Astrocyte of the spinal cord (primary cell): ENCODE results near the gene APOL2.
"Not testable (repeated sequence)": the region's sequence is repeated elsewhere in the genome, so short reads cannot be mapped to it uniquely, and the experiment has no call there.

Experiments used
- DNase-seq: peaks from one replicate; pipeline ENCODE4 v3.0.0; 2011; ENCODE audit warnings: low read depth, low spot score
- H3K4me3 ChIP-seq: 2 replicates; pipeline ENCODE4 v1.5.1; 2011; ENCODE audit warnings: low read depth, mild to moderate bottlenecking, low read length, moderate library complexity
- in situ Hi-C: cut with HindIII; loops from 2 replicates; pipeline ENCODE4 v1.10.0; 2017; ENCODE audit warnings: low sequenced_read_pairs
- TF ChIP-seq, protein P1 (sequence below): IDR thresholded peaks from 2 replicates; pipeline ENCODE4 v1.5.1; 2012; ENCODE audit warnings: low read depth, mild to moderate bottlenecking, low read length, inconsistent platforms

APOL2 gene

DNA sequence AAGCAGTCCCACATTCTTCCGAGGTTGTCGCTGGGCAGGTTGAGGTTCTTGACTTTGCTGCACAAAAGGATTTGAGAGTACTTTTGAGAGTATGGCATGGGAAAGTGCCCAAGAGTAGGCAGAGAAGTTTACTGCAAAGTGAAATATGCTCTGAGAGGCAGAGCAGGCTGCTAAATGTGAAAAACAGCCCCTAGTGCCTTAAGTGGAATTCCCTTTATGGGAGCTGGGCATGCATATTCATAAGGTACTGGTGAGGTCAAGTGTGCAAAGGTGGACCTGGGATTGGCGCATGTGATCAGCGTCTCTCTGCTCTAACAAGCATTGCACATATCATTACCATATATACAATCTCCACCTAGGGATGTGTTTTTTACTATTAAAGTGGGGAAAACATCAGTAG is 25.7 kb downstream of the APOL2 start:
- TF ChIP-seq, protein P1, sequence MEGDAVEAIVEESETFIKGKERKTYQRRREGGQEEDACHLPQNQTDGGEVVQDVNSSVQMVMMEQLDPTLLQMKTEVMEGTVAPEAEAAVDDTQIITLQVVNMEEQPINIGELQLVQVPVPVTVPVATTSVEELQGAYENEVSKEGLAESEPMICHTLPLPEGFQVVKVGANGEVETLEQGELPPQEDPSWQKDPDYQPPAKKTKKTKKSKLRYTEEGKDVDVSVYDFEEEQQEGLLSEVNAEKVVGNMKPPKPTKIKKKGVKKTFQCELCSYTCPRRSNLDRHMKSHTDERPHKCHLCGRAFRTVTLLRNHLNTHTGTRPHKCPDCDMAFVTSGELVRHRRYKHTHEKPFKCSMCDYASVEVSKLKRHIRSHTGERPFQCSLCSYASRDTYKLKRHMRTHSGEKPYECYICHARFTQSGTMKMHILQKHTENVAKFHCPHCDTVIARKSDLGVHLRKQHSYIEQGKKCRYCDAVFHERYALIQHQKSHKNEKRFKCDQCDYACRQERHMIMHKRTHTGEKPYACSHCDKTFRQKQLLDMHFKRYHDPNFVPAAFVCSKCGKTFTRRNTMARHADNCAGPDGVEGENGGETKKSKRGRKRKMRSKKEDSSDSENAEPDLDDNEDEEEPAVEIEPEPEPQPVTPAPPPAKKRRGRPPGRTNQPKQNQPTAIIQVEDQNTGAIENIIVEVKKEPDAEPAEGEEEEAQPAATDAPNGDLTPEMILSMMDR: no peak
- in situ Hi-C loops: no loop called here
- no peak for DNase-seq
- no peak overlapping the region for H3K4me3 ChIP-seq

DNA sequence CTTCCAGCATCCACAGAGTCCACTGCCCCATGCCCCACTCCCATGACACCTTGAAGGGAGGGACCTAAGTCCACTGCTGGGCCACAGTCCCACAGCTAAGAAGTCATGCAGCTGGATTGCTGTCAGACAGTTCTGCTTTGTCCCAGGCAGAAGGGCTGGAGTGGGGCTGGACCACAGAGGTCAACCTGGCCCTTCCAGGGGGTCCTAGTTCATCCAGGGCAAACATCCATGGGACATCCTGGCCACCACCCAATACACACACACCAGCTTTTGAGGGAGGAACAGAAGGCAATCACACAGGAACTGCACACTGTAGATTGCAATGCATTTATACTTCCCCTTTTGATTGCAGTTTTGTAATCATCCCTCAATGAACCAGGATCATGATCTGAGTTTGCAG is 26.4 kb downstream of the APOL2 start:
- DNase-seq: no peak
- no peak overlapping the region for H3K4me3 ChIP-seq
- TF ChIP-seq, protein P1: no peak
- in situ Hi-C loops: no loop called here

DNA sequence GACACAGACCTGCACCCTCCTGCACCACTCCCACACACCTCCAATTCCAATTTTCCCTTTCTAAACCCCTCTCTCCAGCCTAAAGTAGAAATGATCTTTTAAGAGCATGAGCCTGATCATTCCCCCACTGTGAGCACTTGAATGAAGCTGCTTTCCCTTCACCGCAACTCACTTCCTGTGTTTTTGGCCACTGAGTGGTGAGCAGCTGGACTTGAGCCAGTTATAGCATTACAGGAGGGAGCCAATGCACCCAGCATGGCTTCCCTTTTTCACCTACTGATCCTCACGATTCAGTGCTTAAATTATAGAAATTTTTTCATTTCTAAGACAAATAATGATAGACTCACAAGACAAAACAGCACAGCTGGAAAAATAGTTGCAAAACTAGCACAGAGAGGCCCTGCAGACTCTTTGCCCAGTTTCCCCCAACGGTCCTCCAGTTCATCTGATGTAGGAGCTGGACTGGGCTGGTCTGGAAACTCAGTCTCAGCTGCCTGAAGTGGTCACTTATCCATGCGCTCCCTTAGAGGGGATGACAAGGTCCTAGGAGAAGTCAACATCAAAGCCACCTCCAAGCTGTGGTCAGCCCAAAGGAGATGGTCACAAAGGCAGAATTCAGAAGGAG is 28.0 kb downstream of the APOL2 start:
- TF ChIP-seq, protein P1: no peak
- in situ Hi-C loops: no loop called here
- no peak overlapping the region for H3K4me3 ChIP-seq
- DNase-seq: peak; percentile 77

DNA sequence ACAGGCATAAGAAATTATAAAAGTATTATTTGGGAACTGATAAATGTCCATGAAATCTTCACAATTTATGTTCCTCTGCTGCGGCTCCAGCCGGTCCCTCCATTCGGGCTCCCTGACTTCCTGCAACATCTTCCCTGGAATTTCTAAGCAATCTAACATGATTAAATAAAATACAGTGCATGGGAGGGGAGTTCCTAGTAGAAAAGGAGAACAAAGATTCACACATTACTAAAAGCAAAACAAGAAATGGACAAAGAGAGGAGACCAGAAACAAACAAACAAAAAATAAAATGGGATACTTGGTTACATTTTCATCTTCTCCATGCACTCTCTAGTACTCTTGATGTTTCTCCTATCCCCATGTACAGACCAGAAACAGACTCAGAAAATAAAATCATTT is 29.1 kb downstream of the APOL2 start:
- no peak for DNase-seq
- H3K4me3 ChIP-seq: no peak overlapping the region
- in situ Hi-C loops: no loop called here
- TF ChIP-seq, protein P1: no peak

DNA sequence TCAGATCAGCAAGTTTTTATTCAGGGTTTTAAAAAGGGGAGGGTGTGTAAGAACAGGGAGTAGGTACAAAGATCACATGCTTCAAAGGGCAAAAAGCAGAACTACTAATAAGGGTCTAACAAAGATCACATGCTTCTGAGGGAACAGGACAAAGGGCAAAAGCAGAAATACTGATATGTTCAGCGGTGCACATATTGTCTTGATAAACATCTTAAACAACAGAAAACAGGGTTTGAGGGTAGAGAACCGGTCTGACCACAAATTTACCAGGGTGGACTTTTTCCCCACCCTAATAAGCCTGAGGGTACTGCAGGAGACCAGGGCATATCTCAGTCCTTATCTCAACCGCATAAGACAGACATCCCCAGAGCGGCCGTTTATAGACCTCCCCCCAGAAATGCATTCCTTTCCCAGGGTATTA is 29.8 kb downstream of the APOL2 start:
- in situ Hi-C loops, DNase-seq, H3K4me3 ChIP-seq: not testable (repeated sequence)

DNA sequence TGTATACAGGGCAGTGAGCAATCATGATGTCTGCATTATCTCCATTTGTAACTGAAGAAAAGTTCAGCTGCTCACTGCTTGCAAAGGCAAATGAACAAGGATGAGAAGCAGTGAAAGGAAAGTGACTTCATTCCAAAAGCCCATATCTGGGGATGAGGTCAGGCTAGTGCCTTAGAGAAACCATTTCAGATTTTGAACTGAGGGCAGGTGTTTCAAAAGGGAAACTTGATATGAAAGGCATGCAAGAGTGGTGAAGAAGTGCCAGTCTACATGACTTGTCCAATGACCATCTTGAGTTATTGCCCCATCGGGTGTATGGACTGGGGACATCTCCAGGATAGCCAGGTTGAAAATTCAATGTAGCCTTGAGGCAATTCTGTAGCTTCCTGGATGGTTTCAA is 30.4 kb downstream of the APOL2 start:
- DNase-seq: no peak
- no peak overlapping the region for H3K4me3 ChIP-seq
- TF ChIP-seq, protein P1: no peak
- in situ Hi-C loops: no loop called here

DNA sequence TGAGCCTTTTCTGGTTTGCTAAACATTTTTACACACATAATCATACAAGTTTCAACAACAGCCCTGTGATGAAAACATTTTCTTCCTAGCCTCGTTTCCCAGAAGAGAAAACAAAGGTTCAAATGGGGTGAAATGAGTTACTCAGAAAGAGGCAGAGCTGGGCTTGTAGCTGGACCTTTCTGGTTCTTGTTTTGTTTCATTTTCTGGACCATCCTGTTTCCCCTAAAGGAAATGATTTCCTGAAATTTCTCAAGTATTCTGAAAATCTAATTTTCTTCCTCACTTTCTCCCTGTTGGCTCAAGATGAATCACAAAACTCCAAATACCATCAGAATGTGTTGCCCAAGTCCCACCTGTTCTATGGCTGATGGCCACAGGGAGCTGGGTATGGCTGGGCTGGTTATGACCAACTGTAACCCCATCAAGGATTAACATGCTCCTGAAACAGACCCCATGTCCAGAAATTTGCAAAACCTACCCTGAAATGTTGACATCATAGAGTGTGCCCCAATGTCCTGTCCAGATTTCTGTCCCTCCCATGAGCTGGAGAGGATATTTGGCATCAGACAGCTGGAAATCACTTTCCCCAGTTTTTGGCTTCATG is 31.1 kb downstream of the APOL2 start:
- in situ Hi-C loops: no loop called here
- no peak for DNase-seq
- TF ChIP-seq, protein P1: no peak
- no peak overlapping the region for H3K4me3 ChIP-seq
